GM19239 (cell line): ENCODE results near the gene PKNOX2.

Experiments
- DNase-seq: peaks from one replicate; pipeline ENCODE4 v3.0.0; 2011; ENCODE audit warnings: low spot score; ENCODE audit not compliant: insufficient read length
- FAIRE-seq: peaks from 2 replicates; lab custom pipeline; 2011; peaks lifted over from hg19 to GRCh38; lab: Jason Lieb, UNC

Gene PKNOX2

GRCh38 chr11:125226706-125227105 lies 62.2 kb downstream of the PKNOX2 start:
- DNase-seq: no peak
- FAIRE-seq: no peak

- FAIRE-seq: no peak
- DNase-seq: no peak
Observed at GRCh38 chr11:125227151-125227550, 62.6 kb downstream of the PKNOX2 start.

GRCh38 chr11:125228445-125228844 lies 63.9 kb downstream of the PKNOX2 start:
- no peak for FAIRE-seq
- DNase-seq: no peak

GRCh38 chr11:125228993-125229392 lies 64.4 kb downstream of the PKNOX2 start:
- no peak for FAIRE-seq
- no peak for DNase-seq

GRCh38 chr11:125229916-125230315 lies 65.4 kb downstream of the PKNOX2 start:
- DNase-seq (no peak), FAIRE-seq (no peak)

GRCh38 chr11:125233116-125233515 lies 68.6 kb downstream of the PKNOX2 start:
- FAIRE-seq: no peak
- DNase-seq: no peak

GRCh38 chr11:125233736-125234275 lies 69.3 kb downstream of the PKNOX2 start:
- FAIRE-seq: no peak
- DNase-seq: no peak

GRCh38 chr11:125235071-125235471 lies 70.5 kb downstream of the PKNOX2 start:
- DNase-seq (no peak), FAIRE-seq (no peak)

- DNase-seq: no peak
- no peak for FAIRE-seq
Observed at GRCh38 chr11:125236072-125236825, 71.7 kb downstream of the PKNOX2 start.

GRCh38 chr11:125239585-125240560 lies 75.3 kb downstream of the PKNOX2 start:
- no peak for FAIRE-seq
- no peak for DNase-seq

GRCh38 chr11:125241104-125241503 lies 76.6 kb downstream of the PKNOX2 start:
- DNase-seq (no peak), FAIRE-seq (no peak)

- DNase-seq: no peak
- no peak for FAIRE-seq
Observed at GRCh38 chr11:125242141-125242775, 77.7 kb downstream of the PKNOX2 start.

- FAIRE-seq: no peak
- DNase-seq: no peak
Observed at GRCh38 chr11:125244166-125244565, 79.6 kb downstream of the PKNOX2 start.

- DNase-seq: no peak
- FAIRE-seq: no peak
Observed at GRCh38 chr11:125245299-125245698, 80.7 kb downstream of the PKNOX2 start.

- no peak for DNase-seq
- FAIRE-seq: no peak
Observed at GRCh38 chr11:125247431-125247830, 82.9 kb downstream of the PKNOX2 start.

GRCh38 chr11:125250318-125251213 lies 86.0 kb downstream of the PKNOX2 start:
- DNase-seq: no peak
- no peak for FAIRE-seq

- DNase-seq: no peak
- FAIRE-seq: no peak
Observed at GRCh38 chr11:125251214-125251545, 86.6 kb downstream of the PKNOX2 start.

- FAIRE-seq (no peak), DNase-seq (no peak)
Observed at GRCh38 chr11:125251956-125252355, 87.4 kb downstream of the PKNOX2 start.

- no peak for DNase-seq
- FAIRE-seq: no peak
Observed at GRCh38 chr11:125253289-125253688, 88.7 kb downstream of the PKNOX2 start.
